PFSK-1 (cell line): ENCODE measurements around the gene GPX2.

Experiments
- FOXP2 ChIP-seq: optimal IDR thresholded peaks from 2 replicates; pipeline ENCODE3; 2011; ENCODE audit warnings: borderline replicate concordance, control low read depth, inconsistent platforms; ENCODE audit not compliant: insufficient read depth; ENCODE audit errors: extremely low read length, extremely low read depth
- POLR2AphosphoS5 ChIP-seq: IDR thresholded peaks from 2 replicates; pipeline ENCODE4 v1.6.1; 2012; ENCODE audit warnings: low read depth, mild to moderate bottlenecking, control low read depth, low read length, moderate library complexity
- SIN3A ChIP-seq: IDR thresholded peaks from 2 replicates; pipeline ENCODE4 v1.6.1; 2012; ENCODE audit warnings: mild to moderate bottlenecking, low read length, moderate library complexity, borderline replicate concordance; ENCODE audit not compliant: insufficient read depth
- TAF1 ChIP-seq: IDR thresholded peaks from 2 replicates; pipeline ENCODE4 v1.6.1; 2012; ENCODE audit warnings: low read length, control low read depth, borderline replicate concordance; ENCODE audit not compliant: insufficient read depth
- TF ChIP-seq, protein P1 (sequence below), 2 experiments: IDR thresholded peaks; 2 replicates each; pipeline versions ENCODE4 v1.6.1 to v1.8.0; 2011 to 2012; ENCODE audit warnings: low read depth in 2 of 2, low read length in 2 of 2, control low read depth in 1 of 2, inconsistent platforms in 1 of 2, mild to moderate bottlenecking in 1 of 2, moderate library complexity in 1 of 2; ENCODE audit not compliant: insufficient read depth in 1 of 2

The GPX2 gene

GRCh38 chr14:64958201-64958600 lies 15.7 kb upstream of the GPX2 start:
- TF ChIP-seq SIN3A (no peak), POLR2AphosphoS5 (no peak), FOXP2 (no peak), TAF1 (no peak)
- TF ChIP-seq, protein P1, sequence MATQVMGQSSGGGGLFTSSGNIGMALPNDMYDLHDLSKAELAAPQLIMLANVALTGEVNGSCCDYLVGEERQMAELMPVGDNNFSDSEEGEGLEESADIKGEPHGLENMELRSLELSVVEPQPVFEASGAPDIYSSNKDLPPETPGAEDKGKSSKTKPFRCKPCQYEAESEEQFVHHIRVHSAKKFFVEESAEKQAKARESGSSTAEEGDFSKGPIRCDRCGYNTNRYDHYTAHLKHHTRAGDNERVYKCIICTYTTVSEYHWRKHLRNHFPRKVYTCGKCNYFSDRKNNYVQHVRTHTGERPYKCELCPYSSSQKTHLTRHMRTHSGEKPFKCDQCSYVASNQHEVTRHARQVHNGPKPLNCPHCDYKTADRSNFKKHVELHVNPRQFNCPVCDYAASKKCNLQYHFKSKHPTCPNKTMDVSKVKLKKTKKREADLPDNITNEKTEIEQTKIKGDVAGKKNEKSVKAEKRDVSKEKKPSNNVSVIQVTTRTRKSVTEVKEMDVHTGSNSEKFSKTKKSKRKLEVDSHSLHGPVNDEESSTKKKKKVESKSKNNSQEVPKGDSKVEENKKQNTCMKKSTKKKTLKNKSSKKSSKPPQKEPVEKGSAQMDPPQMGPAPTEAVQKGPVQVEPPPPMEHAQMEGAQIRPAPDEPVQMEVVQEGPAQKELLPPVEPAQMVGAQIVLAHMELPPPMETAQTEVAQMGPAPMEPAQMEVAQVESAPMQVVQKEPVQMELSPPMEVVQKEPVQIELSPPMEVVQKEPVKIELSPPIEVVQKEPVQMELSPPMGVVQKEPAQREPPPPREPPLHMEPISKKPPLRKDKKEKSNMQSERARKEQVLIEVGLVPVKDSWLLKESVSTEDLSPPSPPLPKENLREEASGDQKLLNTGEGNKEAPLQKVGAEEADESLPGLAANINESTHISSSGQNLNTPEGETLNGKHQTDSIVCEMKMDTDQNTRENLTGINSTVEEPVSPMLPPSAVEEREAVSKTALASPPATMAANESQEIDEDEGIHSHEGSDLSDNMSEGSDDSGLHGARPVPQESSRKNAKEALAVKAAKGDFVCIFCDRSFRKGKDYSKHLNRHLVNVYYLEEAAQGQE (IDR thresholded peaks at IDR 0.05; ENCODE audit: insufficient read depth in 1 of 2, low read depth in 2 of 2, low read length in 2 of 2) = no peak

DNA sequence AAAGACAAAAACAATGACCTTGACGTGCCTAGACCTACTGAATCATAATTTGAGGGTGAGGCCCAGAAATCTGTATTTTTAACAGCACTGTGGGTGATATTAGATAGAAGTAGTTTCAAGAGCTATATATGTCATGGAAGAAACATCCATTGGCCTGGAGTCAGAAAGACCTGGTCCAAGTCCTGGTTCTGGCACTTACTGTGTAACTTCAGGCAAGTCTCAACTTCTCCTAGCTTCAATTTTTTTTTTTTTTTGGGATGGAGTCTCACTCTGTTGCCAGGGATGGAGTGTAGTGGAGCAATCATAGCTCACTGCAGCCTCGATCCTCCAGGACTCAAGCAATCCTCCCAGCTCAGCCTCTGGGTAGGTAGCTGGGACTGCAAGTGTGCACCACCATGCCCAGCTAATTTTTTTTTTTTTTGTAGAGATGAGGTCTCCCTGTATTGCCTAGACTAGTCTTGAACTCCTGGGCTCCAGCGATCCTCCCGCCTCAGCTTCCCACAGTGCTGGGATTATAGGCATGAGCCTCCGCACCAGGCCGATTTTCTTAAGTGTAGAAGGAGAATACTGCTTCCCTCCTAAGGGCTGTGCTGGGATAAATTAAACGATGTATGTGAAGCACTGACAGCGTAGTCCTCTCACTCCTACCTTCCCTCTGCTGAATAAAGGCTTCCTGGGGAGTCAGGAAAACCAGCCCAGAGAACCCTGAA lies 14.3 kb upstream of the GPX2 start:
- TF ChIP-seq SIN3A (no peak), FOXP2 (no peak), TAF1 (no peak), POLR2AphosphoS5 (no peak)
- TF ChIP-seq, protein P1 (IDR thresholded peaks at IDR 0.05; ENCODE audit: insufficient read depth in 1 of 2, low read depth in 2 of 2, low read length in 2 of 2) = no peak

DNA sequence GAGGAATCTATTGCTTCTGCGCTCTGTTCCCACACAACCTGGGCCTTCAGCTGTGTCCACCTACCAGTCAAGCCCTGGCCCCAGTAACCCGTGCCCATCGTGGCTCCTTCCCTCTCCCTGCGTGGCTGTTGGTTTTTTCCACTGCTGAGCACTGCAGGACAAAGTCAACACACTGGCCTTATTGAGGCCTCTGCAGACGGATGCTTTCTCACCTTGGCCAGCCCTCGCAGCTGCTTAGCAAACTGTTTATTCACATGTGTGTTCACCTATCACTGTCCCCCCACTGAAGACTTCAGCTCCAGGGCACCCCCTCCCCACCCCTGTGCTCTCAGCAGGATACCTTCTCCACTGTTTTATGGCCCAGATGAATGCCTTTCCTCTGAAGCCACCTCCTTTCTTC lies 12.8 kb upstream of the GPX2 start:
- no peak for TF ChIP-seq POLR2AphosphoS5
- TF ChIP-seq, protein P1 (IDR thresholded peaks at IDR 0.05; ENCODE audit: insufficient read depth in 1 of 2, low read depth in 2 of 2, low read length in 2 of 2) = no peak

DNA sequence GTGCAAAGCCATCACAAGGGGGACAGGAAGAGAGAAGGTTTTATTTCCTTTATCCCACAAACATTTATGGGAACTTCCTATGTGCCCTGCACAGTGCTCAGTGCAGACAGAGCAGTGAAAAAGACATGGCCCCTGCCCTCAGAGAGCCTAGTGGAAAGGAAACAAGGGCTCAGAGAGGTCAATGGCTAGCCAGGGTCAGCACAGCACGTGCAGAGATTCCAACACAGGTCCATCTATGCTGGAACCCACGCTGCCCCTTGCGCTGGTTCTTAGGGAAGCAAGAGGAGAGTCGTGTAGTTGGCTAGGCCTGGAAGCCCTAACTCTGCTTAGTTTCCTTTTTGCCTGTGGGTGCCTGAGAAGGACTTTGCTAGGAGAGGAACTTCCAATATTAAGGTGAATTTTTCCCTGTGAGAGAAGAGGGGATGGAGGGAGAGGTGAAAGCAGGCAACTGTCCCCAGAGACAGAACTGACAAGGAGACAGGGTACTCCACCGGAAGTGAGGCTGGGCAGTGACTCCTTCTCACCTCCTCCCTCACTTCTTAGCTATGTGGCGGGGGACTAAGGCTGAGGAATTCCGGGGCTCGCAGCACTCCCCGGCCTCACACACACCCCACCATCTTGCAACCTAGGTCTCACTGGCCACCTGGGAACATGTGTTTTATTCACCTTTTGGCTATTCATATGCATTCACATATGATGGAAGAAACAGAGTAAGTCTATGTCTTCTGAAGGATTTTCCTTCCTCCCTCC lies 12.1 kb upstream of the GPX2 start:
- TF ChIP-seq SIN3A (no peak), POLR2AphosphoS5 (no peak), TAF1 (no peak), FOXP2 (no peak)
- TF ChIP-seq, protein P1 (IDR thresholded peaks at IDR 0.05; ENCODE audit: insufficient read depth in 1 of 2, low read depth in 2 of 2, low read length in 2 of 2) = no peak
